ENCODE data around the gene TPM2.
A peak's percentile ranks its signal among the peaks of the same experiment; 100 is the strongest.

The TPM2 gene

DNA sequence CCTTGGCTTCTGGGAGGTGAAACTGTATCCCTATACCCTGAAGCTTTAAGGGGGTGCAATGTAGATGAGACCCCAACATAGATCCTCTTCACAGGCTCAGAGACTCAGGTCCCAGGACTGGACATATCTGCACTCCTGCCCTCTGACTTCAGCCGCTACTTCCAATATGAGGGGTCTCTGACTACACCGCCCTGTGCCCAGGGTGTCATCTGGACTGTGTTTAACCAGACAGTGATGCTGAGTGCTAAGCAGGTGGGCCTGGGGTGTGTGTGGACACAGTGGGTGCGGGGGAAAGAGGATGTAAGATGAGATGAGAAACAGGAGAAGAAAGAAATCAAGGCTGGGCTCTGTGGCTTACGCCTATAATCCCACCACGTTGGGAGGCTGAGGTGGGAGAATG is 10.6 kb downstream of the TPM2 start:
- H3K36me3 ChIP-seq (ENCODE audit: control insufficient read depth, insufficient read depth, low read length): peaks cover 20% of the 10 kb centered on the region
- no peak overlapping the region for H3K27ac ChIP-seq (ENCODE audit: low read depth, low read length)
- H3K27me3 ChIP-seq (ENCODE audit: control insufficient read depth, insufficient read depth, low read length): no peaks in the 10 kb centered on the region
- no peak overlapping the region for H3K4me3 ChIP-seq (ENCODE audit: low read length)
- peaks cover 10% of the 10 kb centered on the region for H3K4me1 ChIP-seq (ENCODE audit: control insufficient read depth, insufficient read depth, low read length)
- no peak overlapping the region for H3K9ac ChIP-seq (ENCODE audit: low read length)

- H3K9ac ChIP-seq (ENCODE audit: low read length): no peak overlapping the region
- no peak overlapping the region for H3K27ac ChIP-seq (ENCODE audit: low read depth, low read length)
- H3K27me3 ChIP-seq (ENCODE audit: control insufficient read depth, insufficient read depth, low read length): no peaks in the 10 kb centered on the region
- peak overlapping the region; percentile 66 for H3K4me3 ChIP-seq (ENCODE audit: low read length)
- no peaks in the 10 kb centered on the region for H3K36me3 ChIP-seq (ENCODE audit: control insufficient read depth, insufficient read depth, low read length)
- H3K4me1 ChIP-seq (ENCODE audit: control insufficient read depth, insufficient read depth, low read length): peaks cover 2% of the 10 kb centered on the region
Observed at GRCh38 chr9:35675732-35676392, 13.9 kb downstream of the TPM2 start.

DNA sequence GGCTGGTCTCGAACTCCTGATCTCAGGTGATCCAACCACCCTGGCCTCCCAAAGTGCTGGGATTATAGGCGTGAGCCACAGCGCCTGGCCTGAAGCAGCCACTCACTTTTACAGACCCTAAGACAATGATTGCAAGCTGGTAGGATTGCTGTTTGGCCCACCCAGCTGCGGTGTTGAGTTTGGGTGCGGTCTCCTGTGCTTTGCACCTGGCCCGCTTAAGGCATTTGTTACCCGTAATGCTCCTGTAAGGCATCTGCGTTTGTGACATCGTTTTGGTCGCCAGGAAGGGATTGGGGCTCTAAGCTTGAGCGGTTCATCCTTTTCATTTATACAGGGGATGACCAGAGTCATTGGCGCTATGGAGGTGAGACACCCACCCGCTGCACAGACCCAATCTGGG is 14.5 kb downstream of the TPM2 start:
- no peaks in the 10 kb centered on the region for H3K36me3 ChIP-seq (ENCODE audit: control insufficient read depth, insufficient read depth, low read length)
- peak overlapping the region; percentile 66 for H3K4me3 ChIP-seq (ENCODE audit: low read length)
- H3K27ac ChIP-seq (ENCODE audit: low read depth, low read length): no peak overlapping the region
- H3K9ac ChIP-seq (ENCODE audit: low read length): no peak overlapping the region
- peaks cover 2% of the 10 kb centered on the region for H3K4me1 ChIP-seq (ENCODE audit: control insufficient read depth, insufficient read depth, low read length)
- no peaks in the 10 kb centered on the region for H3K27me3 ChIP-seq (ENCODE audit: control insufficient read depth, insufficient read depth, low read length)

DNA sequence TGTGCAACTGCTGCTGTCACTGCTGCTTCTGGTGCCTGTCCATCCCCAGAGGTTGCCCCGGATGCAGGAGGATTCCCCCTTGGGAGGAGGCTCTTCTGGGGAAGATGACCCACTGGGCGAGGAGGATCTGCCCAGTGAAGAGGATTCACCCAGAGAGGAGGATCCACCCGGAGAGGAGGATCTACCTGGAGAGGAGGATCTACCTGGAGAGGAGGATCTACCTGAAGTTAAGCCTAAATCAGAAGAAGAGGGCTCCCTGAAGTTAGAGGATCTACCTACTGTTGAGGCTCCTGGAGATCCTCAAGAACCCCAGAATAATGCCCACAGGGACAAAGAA is 15.7 kb downstream of the TPM2 start:
- H3K36me3 ChIP-seq (ENCODE audit: control insufficient read depth, insufficient read depth, low read length): no peaks in the 10 kb centered on the region
- no peak overlapping the region for H3K4me3 ChIP-seq (ENCODE audit: low read length)
- peak overlapping the region; percentile 5 for H3K27ac ChIP-seq (ENCODE audit: low read depth, low read length)
- H3K9ac ChIP-seq (ENCODE audit: low read length): no peak overlapping the region
- H3K4me1 ChIP-seq (ENCODE audit: control insufficient read depth, insufficient read depth, low read length): peaks cover 2% of the 10 kb centered on the region
- no peaks in the 10 kb centered on the region for H3K27me3 ChIP-seq (ENCODE audit: control insufficient read depth, insufficient read depth, low read length)

- Histone ChIP-seq H3K9ac (ENCODE audit: low read length) (no peak within 1 kb of the TSS), H3K4me1 (ENCODE audit: control insufficient read depth, insufficient read depth, low read length) (peaks cover 2% of the 10 kb centered on the region), H3K4me3 (ENCODE audit: low read length) (no peak within 1 kb of the TSS), H3K36me3 (ENCODE audit: control insufficient read depth, insufficient read depth, low read length) (no peaks in the 10 kb centered on the region), H3K27me3 (ENCODE audit: control insufficient read depth, insufficient read depth, low read length) (no peaks in the 10 kb centered on the region), H3K27ac (ENCODE audit: low read depth, low read length) (peak within 1 kb of the TSS; percentile 5)
Observed at GRCh38 chr9:35673132-35674024, 16.3 kb downstream of the TPM2 start, which contains the start of gene CA9. TSS of gene CA9 (plus strand) at chr9:35673928. CDS start at chr9:35673960, 32 bp downstream.

GRCh38 chr9:35669331-35670145 is 20.2 kb downstream of the TPM2 start:
- H3K9ac ChIP-seq (ENCODE audit: low read length): no peak overlapping the region

GRCh38 chr9:35667939-35668338 is 21.8 kb downstream of the TPM2 start:
- Histone ChIP-seq H3K27me3 (ENCODE audit: control insufficient read depth, insufficient read depth, low read length) (no peaks in the 10 kb centered on the region), H3K27ac (ENCODE audit: low read depth, low read length) (no peak overlapping the region), H3K4me3 (ENCODE audit: low read length) (no peak overlapping the region), H3K36me3 (ENCODE audit: control insufficient read depth, insufficient read depth, low read length) (no peaks in the 10 kb centered on the region), H3K9ac (ENCODE audit: low read length) (no peak overlapping the region), H3K4me1 (ENCODE audit: control insufficient read depth, insufficient read depth, low read length) (no peaks in the 10 kb centered on the region)

More at GRCh38 chr9:35669331-35670145, 20.2 kb downstream of the TPM2 start:
- Histone ChIP-seq H3K4me3 (ENCODE audit: low read length) (no peak overlapping the region), H3K36me3 (ENCODE audit: control insufficient read depth, insufficient read depth, low read length) (no peaks in the 10 kb centered on the region), H3K27me3 (ENCODE audit: control insufficient read depth, insufficient read depth, low read length) (no peaks in the 10 kb centered on the region), H3K4me1 (ENCODE audit: control insufficient read depth, insufficient read depth, low read length) (peaks cover 2% of the 10 kb centered on the region), H3K27ac (ENCODE audit: low read depth, low read length) (no peak overlapping the region)

DNA sequence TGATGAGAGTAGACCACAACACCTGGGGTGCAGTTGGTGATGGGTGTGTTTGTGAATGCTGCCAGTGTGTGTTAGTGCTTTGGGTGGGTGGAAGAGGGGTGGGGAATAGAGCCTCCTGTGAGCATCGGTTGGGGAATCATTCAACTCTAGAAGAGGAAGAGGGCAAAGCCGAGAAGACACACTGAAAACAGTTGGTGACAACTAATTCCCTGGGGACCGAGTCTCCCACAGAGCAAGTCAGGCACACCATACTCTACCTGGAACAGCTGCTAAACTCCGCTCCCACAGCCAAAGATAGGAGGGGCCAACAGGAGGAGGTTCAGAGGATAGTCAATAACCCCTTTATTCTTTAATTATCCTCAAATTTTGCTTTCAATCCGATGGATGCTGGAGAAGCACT is 23.2 kb downstream of the TPM2 start:
- Histone ChIP-seq H3K4me1 (ENCODE audit: control insufficient read depth, insufficient read depth, low read length) (peaks cover 6% of the 10 kb centered on the region), H3K36me3 (ENCODE audit: control insufficient read depth, insufficient read depth, low read length) (no peaks in the 10 kb centered on the region), H3K4me3 (ENCODE audit: low read length) (no peak overlapping the region), H3K27me3 (ENCODE audit: control insufficient read depth, insufficient read depth, low read length) (no peaks in the 10 kb centered on the region), H3K9ac (ENCODE audit: low read length) (no peak overlapping the region), H3K27ac (ENCODE audit: low read depth, low read length) (no peak overlapping the region)

DNA sequence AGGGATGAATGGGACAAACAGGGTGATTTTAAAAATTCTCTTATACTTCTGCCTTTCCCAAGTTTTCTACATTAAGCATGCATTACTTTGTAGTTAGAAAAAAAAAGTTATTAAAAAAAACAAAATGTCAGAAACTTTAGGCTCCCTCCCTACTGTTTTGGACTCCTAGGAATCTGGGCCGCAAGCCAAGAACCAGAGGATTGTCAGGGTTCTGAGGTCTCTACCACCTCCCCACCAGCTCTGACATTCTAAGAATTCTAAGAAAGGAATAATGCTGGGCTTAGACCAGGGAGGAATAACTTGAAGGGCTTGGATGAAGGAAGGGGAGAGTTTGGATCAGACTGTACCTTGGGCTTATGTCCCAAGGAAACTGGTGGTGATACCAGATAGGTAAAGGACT is 23.7 kb downstream of the TPM2 start:
- peaks cover 9% of the 10 kb centered on the region for H3K4me1 ChIP-seq (ENCODE audit: control insufficient read depth, insufficient read depth, low read length)
- no peak overlapping the region for H3K9ac ChIP-seq (ENCODE audit: low read length)
- no peaks in the 10 kb centered on the region for H3K36me3 ChIP-seq (ENCODE audit: control insufficient read depth, insufficient read depth, low read length)
- no peak overlapping the region for H3K4me3 ChIP-seq (ENCODE audit: low read length)
- no peaks in the 10 kb centered on the region for H3K27me3 ChIP-seq (ENCODE audit: control insufficient read depth, insufficient read depth, low read length)
- no peak overlapping the region for H3K27ac ChIP-seq (ENCODE audit: low read depth, low read length)

DNA sequence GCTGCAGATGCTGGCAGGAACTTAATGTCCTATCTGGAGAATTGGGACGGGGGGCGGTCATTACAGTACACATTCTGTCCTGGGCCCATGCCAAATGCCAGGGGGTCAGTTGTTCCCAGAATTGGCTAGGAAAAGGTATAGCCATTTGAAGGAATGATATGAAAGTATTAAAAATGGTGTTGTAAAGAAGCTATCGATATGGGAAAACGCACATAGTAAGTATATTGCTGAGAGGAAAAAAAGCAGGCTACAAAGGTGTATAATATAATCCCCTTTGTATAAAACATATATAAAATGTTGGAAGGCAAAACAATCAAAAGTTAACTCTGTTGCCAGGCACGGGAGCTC is 24.3 kb downstream of the TPM2 start:
- Histone ChIP-seq H3K9ac (ENCODE audit: low read length) (no peak overlapping the region), H3K27me3 (ENCODE audit: control insufficient read depth, insufficient read depth, low read length) (no peaks in the 10 kb centered on the region), H3K36me3 (ENCODE audit: control insufficient read depth, insufficient read depth, low read length) (no peaks in the 10 kb centered on the region), H3K27ac (ENCODE audit: low read depth, low read length) (no peak overlapping the region), H3K4me3 (ENCODE audit: low read length) (peak overlapping the region; percentile 57), H3K4me1 (ENCODE audit: control insufficient read depth, insufficient read depth, low read length) (peaks cover 14% of the 10 kb centered on the region)

DNA sequence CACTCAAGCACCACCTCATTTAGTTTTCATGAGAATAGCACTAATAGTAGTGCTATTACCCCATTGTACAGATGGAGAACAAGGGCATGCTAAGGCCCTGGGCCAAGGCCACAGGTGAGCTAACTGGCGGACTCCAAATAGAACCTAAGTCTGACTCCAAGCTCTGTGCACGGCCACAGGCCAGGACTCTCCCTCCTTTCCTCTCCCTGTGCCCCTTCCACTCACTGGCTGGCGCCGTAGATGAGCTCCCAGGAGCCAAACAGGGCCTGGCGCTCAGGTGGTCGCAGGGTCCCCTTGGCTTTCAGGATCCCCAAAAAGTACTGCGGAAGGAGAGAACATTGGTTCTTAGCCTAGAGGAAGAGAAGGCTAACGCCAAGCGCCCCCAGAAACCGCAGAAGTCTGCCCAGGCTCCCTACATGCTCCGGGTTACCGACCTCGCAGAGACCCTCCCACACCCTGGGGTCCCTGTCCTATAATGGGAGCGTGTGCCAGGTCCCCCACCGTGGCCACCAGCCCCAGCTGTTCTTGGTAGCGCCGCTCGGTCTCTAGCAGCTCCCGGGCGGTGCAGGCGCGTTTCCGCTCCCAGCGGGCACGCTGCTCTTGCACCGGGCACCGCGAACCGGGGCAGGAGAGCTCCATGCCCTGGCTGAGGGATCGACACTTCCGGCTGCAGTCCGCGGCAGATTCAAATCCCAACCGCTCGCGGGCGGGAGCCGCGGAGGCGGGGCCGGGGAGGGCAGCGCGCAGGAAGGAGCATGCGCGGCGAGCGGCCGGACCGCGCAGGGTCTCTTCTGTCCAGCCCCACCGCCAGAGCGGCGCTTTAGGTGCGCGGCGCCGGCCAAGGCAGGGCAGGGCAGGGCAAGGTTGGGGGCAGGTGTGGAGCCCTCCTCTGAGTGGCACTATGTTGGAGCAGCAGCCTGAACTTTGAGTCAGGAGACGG is 24.9 kb downstream of the TPM2 start, which contains the start of gene ARHGEF39:
Gene ARHGEF39 (minus strand): TSS at position 665 of the 940 bp plus-strand sequence. CDS start 26 bp downstream, at position 639.
- peak within 1 kb of the TSS; percentile 10 for H3K9ac ChIP-seq (ENCODE audit: low read length)
- peak within 1 kb of the TSS; percentile 99 for H3K27ac ChIP-seq (ENCODE audit: low read depth, low read length)
- H3K27me3 ChIP-seq (ENCODE audit: control insufficient read depth, insufficient read depth, low read length): no peaks in the 10 kb centered on the region
- peaks cover 20% of the 10 kb centered on the region for H3K4me1 ChIP-seq (ENCODE audit: control insufficient read depth, insufficient read depth, low read length)
- H3K4me3 ChIP-seq (ENCODE audit: low read length): peak within 1 kb of the TSS; percentile 57
- no peaks in the 10 kb centered on the region for H3K36me3 ChIP-seq (ENCODE audit: control insufficient read depth, insufficient read depth, low read length)
